Uterus (tissue), 2 donors: ENCODE data around the gene OPCML.

ENCODE experiments used
- CTCF ChIP-seq, 4 experiments: fragments of 200-600 bp in 2 of 4; fragments of 450-650 bp in 2 of 4; sonication (generic) in 2 of 4; IDR thresholded peaks; one replicate each; pipeline ENCODE4 v1.5.1; 2016 to 2019; ENCODE audit warnings: antibody characterized with exemption in 4 of 4, mild to moderate bottlenecking in 2 of 4, moderate library complexity in 1 of 4
- POLR2A ChIP-seq, 2 donors: fragments of 450-650 bp; IDR thresholded peaks; one replicate each; pipeline ENCODE4 v1.6.1; 2016; ENCODE audit warnings: antibody characterized with exemption in 2 of 2, mild to moderate bottlenecking in 1 of 2, moderate library complexity in 1 of 2

GRCh38 chr11:132448334-132448995, 1083.8 kb downstream of the OPCML start:
- no peak for TF ChIP-seq CTCF (IDR thresholded peaks at IDR 0.05)
- no peak for TF ChIP-seq POLR2A (IDR thresholded peaks at IDR 0.05)
